Thyroid gland (tissue), 4 donors: ENCODE data around the gene CNTROB. TPM values are rescaled to one million over a fixed set of nuclear protein-coding genes. Genes with fewer than 3 reads are reported as not detected.

Experiments used
- DNase-seq, 2 donors: peaks; one replicate each; pipeline ENCODE4 v3.0.0-alpha.2; 2019
- H3K27ac ChIP-seq, 3 donors: fragments of 200-600 bp; sonication (generic); 1 replicate in 2 of 3; 2 replicates in 1 of 3; pipeline ENCODE4 v1.5.1; 2016 to 2019; ENCODE audit warnings: mild to moderate bottlenecking in 1 of 3, moderate library complexity in 1 of 3
- H3K27me3 ChIP-seq: fragments of 200-600 bp; sonication (generic); one replicate; pipeline ENCODE4 v1.5.1; 2019
- H3K36me3 ChIP-seq, 2 donors: fragments of 200-600 bp; sonication (generic); one replicate each; pipeline ENCODE4 v1.5.1; 2016 to 2019
- H3K4me1 ChIP-seq, 2 donors: fragments of 200-600 bp; sonication (generic); one replicate each; pipeline ENCODE4 v1.5.1; 2017 to 2019
- H3K4me3 ChIP-seq, 3 donors: fragments of 200-600 bp; sonication (generic); replicated peaks in 1 of 3; 1 replicate in 2 of 3; 2 replicates in 1 of 3; pipeline ENCODE4 v1.5.1; 2016; ENCODE audit warnings: mild to moderate bottlenecking in 1 of 3
- H3K9me3 ChIP-seq: fragments of 200-600 bp; sonication (generic); one replicate; pipeline ENCODE4 v1.5.1; 2017
- POLR2A ChIP-seq, 2 donors: fragments of 450-650 bp; IDR thresholded peaks; one replicate each; pipeline ENCODE4 v1.6.1; 2017; ENCODE audit warnings: antibody characterized with exemption in 2 of 2, mild to moderate bottlenecking in 2 of 2, moderate library complexity in 1 of 2
- WGBS, 2 donors: methylation state at CpG; one replicate each; pipeline ENCODE4 v1.1.5; 2017; 5-methylcytosine and 5-hydroxymethylcytosine counted together
- intact Hi-C: fragments of 100-400 bp; cut with DNase I; formaldehyde crosslinking; loops from one replicate; pipeline ENCODE4 v1.15.1; 2023
- total RNA-seq, 4 donors: library from RNA; depleted of rRNA; stranded (reverse); fragments of >200 nt; gene quantifications; one replicate each; pipeline ENCODE4 v1.2.3, GENCODE V29; 2016
- TF ChIP-seq, protein P1 (sequence below), 6 experiments: fragments of 200-600 bp in 3 of 6; fragments of 450-650 bp in 3 of 6; sonication (generic) in 3 of 6; IDR thresholded peaks; one replicate each; pipeline ENCODE4 v1.5.1; 2016 to 2019; ENCODE audit warnings: antibody characterized with exemption in 6 of 6, mild to moderate bottlenecking in 2 of 6, inconsistent platforms in 1 of 6, moderate library complexity in 1 of 6

Gene CNTROB
- total RNA-seq, 4 donors from 2014 or later: 21.0 to 35.9 (median 28.0) TPM

DNA sequence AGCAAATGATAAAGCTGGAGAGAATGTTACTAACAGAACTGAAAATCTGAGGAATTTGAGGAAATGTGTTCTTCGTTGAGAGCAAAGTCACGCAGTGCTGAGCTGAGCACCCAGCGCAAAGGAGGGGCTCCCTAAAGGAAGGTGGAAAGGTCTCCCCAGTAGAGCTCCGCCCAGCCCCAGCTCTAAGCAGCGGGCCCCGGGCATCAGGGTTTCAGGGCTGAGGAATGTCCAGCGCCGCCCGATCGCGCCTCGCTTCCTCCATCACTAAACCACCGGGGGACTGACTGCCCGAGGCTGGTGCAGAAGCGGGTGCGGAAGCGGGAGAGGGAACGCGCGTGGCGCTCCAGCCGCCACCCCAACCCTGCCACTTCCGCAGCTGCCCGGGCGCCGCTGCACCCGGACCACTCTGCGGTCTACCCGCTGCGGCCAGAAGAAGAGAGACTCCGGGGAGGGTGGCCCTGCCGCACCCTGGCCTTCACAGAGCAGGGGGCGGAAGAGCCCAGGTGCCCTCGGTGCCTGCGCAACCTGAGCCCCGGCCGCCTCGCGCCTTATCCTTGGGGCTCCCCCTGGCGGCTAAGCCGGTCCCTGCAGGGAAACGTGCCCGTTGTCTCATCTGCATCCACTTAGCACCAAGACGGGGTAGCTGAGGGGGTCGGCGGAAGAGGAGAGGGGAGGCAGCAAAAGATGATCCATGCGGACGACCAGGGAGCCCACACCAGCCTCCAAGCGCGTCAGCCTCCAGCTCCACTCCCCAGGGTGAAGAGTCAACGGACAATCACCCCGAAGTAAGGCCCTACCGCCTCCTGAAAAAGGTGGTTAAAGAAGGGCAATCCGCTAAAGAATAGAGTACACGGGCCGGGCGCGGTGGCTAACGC, 58.0 kb downstream of the CNTROB start:
- no peaks in the 10 kb centered on the region for H3K27me3 ChIP-seq
- no peaks in the 10 kb centered on the region for H3K4me1 ChIP-seq
- peak overlapping the region; percentile 17 to 35 (median 34) for H3K4me3 ChIP-seq
- WGBS, 2 donors: 5 to 6% methylated on average over 29 to 34 of the region's 59 CpGs
- DNase-seq: peak; percentile 79 to 86
- no peak overlapping the region for H3K27ac ChIP-seq
- no peaks in the 10 kb centered on the region for H3K9me3 ChIP-seq
- no peak for TF ChIP-seq POLR2A (IDR thresholded peaks at IDR 0.05)
- TF ChIP-seq, protein P1, sequence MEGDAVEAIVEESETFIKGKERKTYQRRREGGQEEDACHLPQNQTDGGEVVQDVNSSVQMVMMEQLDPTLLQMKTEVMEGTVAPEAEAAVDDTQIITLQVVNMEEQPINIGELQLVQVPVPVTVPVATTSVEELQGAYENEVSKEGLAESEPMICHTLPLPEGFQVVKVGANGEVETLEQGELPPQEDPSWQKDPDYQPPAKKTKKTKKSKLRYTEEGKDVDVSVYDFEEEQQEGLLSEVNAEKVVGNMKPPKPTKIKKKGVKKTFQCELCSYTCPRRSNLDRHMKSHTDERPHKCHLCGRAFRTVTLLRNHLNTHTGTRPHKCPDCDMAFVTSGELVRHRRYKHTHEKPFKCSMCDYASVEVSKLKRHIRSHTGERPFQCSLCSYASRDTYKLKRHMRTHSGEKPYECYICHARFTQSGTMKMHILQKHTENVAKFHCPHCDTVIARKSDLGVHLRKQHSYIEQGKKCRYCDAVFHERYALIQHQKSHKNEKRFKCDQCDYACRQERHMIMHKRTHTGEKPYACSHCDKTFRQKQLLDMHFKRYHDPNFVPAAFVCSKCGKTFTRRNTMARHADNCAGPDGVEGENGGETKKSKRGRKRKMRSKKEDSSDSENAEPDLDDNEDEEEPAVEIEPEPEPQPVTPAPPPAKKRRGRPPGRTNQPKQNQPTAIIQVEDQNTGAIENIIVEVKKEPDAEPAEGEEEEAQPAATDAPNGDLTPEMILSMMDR (IDR thresholded peaks at IDR 0.05): peak; percentile 73 to 99 (median 90)
- no peaks in the 10 kb centered on the region for H3K36me3 ChIP-seq
- intact Hi-C loops: loop anchor here (5.0 to 10.0 kb wide), 4 partner anchors 78 to 245 kb away; no protein-coding TSS in a partner anchor

DNA sequence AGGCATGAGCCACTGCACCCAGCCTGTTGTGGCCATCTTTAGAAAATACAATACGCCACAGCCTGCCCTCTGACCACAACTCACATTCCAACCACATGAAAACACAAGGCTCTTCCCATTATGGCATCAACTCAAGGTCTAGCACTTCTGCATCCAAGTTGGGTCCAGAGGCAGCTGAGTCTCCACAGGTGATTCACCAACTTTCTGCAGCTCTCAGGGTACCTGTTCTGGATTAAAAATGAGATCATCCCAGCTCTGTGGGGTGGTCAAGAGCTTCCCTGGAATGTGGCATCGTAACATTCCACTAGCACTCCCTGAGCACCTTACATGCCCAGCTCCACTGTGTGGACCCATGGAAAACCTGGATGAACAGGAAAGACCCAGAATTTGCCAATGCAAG, 60.5 kb downstream of the CNTROB start:
- H3K36me3 ChIP-seq: no peaks in the 10 kb centered on the region
- no peak overlapping the region for H3K27ac ChIP-seq
- no peaks in the 10 kb centered on the region for H3K4me1 ChIP-seq
- DNase-seq: no peak
- no peaks in the 10 kb centered on the region for H3K27me3 ChIP-seq
- WGBS, 2 donors: 92 to 96% methylated on average over 2 of the region's 2 CpGs
- intact Hi-C loops: loop anchor here (5.0 to 10.0 kb wide), 2 partner anchors 80 to 248 kb away; no protein-coding TSS in a partner anchor
- H3K4me3 ChIP-seq: no peak overlapping the region
- TF ChIP-seq, protein P1 (IDR thresholded peaks at IDR 0.05): no peak
- no peak for TF ChIP-seq POLR2A (IDR thresholded peaks at IDR 0.05)
- no peaks in the 10 kb centered on the region for H3K9me3 ChIP-seq

DNA sequence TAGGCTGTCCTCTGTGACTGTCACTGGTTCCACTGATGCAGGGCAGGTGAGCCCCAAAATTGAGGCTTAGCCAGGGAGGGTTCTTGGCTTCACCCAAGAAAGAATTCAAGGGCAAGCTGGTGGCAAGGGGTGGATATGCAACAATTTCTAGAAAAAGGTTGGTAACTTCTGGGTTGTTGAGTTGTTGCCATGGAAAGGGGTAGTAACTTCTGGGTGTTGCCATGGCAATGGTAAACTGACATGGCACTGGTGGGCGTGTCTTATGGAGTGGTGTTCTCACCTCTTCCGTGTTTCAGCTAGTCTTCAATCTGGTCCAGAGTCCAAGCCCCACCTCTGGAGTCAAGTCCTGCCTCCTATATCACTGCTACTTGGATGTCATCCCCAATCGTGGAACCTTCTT, 60.9 kb downstream of the CNTROB start:
- TF ChIP-seq POLR2A (IDR thresholded peaks at IDR 0.05): no peak
- TF ChIP-seq, protein P1 (IDR thresholded peaks at IDR 0.05): no peak
- intact Hi-C loops: loop anchor here (5.0 to 10.0 kb wide), 2 partner anchors 81 to 248 kb away; no protein-coding TSS in a partner anchor
- Histone ChIP-seq H3K36me3 (no peaks in the 10 kb centered on the region), H3K4me3 (no peak overlapping the region), H3K4me1 (no peaks in the 10 kb centered on the region), H3K27ac (no peak overlapping the region), H3K9me3 (no peaks in the 10 kb centered on the region), H3K27me3 (no peaks in the 10 kb centered on the region)
- WGBS, 2 donors: 59 to 60% methylated on average over 3 of the region's 3 CpGs
- DNase-seq: no peak

DNA sequence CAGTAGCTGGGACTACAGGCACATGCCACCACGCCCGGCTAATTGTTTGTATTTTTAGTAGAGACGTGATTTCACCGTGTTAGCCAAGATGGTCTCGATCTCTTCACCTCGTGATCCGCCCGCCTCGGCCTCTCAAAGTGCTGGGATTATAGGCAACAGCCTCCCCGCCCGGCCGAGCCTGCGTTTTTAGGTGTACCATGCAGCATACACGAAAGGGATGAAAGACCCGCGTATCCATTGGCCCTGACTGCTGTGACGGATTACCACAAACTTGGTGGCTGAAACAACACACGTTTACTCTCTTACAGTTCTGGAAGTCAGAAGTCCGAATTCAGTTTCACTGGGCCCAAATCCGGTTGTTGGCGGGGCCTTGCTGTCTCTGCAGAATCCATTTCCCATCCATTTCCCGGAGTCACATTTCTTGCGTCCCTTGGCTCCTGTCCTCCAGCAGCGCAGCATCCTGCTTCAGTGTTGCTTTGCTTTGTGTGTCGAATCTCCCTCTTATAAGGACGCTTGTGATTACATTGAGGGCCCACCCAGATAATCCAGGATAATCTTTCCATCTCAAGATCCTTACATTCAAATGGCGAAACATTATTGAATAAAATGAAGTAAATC, 62.1 kb downstream of the CNTROB start:
- no peaks in the 10 kb centered on the region for H3K9me3 ChIP-seq
- intact Hi-C loops: loop anchor here (5.0 to 10.0 kb wide), 2 partner anchors 82 to 249 kb away; no protein-coding TSS in a partner anchor
- WGBS, 2 donors: 87 to 88% methylated on average over 27 of the region's 27 CpGs
- H3K27me3 ChIP-seq: no peaks in the 10 kb centered on the region
- no peak overlapping the region for H3K27ac ChIP-seq
- H3K36me3 ChIP-seq: no peaks in the 10 kb centered on the region
- no peak for DNase-seq
- no peaks in the 10 kb centered on the region for H3K4me1 ChIP-seq
- H3K4me3 ChIP-seq: no peak overlapping the region
- TF ChIP-seq, protein P1 (IDR thresholded peaks at IDR 0.05): no peak
- no peak for TF ChIP-seq POLR2A (IDR thresholded peaks at IDR 0.05)
